ENCODE measurements around the gene KCTD20.

- TF ChIP-seq, protein P1, sequence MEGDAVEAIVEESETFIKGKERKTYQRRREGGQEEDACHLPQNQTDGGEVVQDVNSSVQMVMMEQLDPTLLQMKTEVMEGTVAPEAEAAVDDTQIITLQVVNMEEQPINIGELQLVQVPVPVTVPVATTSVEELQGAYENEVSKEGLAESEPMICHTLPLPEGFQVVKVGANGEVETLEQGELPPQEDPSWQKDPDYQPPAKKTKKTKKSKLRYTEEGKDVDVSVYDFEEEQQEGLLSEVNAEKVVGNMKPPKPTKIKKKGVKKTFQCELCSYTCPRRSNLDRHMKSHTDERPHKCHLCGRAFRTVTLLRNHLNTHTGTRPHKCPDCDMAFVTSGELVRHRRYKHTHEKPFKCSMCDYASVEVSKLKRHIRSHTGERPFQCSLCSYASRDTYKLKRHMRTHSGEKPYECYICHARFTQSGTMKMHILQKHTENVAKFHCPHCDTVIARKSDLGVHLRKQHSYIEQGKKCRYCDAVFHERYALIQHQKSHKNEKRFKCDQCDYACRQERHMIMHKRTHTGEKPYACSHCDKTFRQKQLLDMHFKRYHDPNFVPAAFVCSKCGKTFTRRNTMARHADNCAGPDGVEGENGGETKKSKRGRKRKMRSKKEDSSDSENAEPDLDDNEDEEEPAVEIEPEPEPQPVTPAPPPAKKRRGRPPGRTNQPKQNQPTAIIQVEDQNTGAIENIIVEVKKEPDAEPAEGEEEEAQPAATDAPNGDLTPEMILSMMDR (IDR thresholded peaks at IDR 0.05 in 4 of 5, conservative IDR thresholded peaks at IDR 0.05 in 1 of 5): no peak
- no peak for TF ChIP-seq POLR2A (IDR thresholded peaks at IDR 0.05)
These were observed 28.3 kb upstream of the KCTD20 start for GRCh38 chr6:36414481-36414880.

All from gastrocnemius medialis (tissue), 4 donors.